ENCODE measurements around the gene CKS2.
"Not testable (repeated sequence)": the region's sequence is repeated elsewhere in the genome, so short reads cannot be mapped to it uniquely, and the experiment has no call there.

Gene CKS2

DNA sequence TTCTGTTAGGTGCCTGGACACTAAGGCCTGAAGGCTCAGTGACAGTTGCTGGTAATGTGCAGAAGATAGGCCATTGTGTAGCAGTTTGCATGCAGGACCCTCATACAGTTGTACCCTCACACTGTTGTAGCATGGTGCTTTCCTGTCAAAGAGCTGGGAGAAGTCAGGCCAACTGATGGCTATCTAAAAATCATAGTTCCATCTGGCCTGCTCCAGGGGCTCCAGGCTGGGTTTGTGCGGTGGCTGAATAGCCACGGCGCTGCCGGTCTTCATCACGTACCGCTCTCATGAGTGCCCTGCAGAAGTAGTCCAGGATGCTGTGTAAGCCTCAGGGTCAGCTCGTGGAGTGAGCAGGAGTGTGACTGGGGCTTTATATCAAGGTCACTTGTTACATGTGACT lies 19.5 kb downstream of the CKS2 start:
- TF ChIP-seq, protein P1, sequence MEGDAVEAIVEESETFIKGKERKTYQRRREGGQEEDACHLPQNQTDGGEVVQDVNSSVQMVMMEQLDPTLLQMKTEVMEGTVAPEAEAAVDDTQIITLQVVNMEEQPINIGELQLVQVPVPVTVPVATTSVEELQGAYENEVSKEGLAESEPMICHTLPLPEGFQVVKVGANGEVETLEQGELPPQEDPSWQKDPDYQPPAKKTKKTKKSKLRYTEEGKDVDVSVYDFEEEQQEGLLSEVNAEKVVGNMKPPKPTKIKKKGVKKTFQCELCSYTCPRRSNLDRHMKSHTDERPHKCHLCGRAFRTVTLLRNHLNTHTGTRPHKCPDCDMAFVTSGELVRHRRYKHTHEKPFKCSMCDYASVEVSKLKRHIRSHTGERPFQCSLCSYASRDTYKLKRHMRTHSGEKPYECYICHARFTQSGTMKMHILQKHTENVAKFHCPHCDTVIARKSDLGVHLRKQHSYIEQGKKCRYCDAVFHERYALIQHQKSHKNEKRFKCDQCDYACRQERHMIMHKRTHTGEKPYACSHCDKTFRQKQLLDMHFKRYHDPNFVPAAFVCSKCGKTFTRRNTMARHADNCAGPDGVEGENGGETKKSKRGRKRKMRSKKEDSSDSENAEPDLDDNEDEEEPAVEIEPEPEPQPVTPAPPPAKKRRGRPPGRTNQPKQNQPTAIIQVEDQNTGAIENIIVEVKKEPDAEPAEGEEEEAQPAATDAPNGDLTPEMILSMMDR (IDR thresholded peaks at IDR 0.05) = no peak
- Histone ChIP-seq H3K36me3 (ENCODE audit: control insufficient read depth, insufficient read depth, low read length) (no peaks in the 10 kb centered on the region), H3K9me3 (ENCODE audit: control insufficient read depth, low read length) (no peaks in the 10 kb centered on the region), H3K27me3 (ENCODE audit: control insufficient read depth, insufficient read depth, low read length) (no peaks in the 10 kb centered on the region), H3K27ac (no peak overlapping the region), H2AFZ (no peak overlapping the region), H3K4me2 (ENCODE audit: low read length) (no peak overlapping the region), H3K9ac (no peak overlapping the region), H3K4me1 (peaks cover 5% of the 10 kb centered on the region), H3K79me2 (no peaks in the 10 kb centered on the region), H3K4me3 (ENCODE audit: low read depth, low read length) (no peak overlapping the region)

DNA sequence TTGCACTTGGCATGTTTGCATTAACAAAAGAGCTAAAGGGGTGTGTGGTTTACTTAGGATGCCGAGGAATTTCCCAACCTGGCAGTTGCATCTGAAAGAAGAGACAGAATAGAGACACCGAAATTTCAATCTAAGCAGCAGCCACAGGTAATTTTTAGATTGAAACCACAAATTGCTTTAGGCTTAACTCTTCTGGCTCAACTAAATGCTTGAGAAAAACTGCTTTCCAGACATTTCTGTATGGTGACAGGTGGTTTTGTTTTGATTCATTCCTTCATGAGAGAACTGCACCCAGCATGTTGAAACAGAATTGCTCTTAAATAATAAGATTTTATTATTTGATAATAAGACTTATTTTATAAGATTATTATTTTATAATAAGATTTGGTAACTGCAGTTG lies 28.8 kb downstream of the CKS2 start:
- TF ChIP-seq, protein P1 (IDR thresholded peaks at IDR 0.05) = no peak
- Histone ChIP-seq H3K79me2 (no peaks in the 10 kb centered on the region), H3K9me3 (ENCODE audit: control insufficient read depth, low read length) (no peaks in the 10 kb centered on the region), H3K36me3 (ENCODE audit: control insufficient read depth, insufficient read depth, low read length) (no peaks in the 10 kb centered on the region), H3K27ac (no peak overlapping the region), H3K27me3 (ENCODE audit: control insufficient read depth, insufficient read depth, low read length) (no peaks in the 10 kb centered on the region), H3K9ac (no peak overlapping the region), H3K4me2 (ENCODE audit: low read length) (no peak overlapping the region), H3K4me3 (ENCODE audit: low read depth, low read length) (no peak overlapping the region), H2AFZ (no peak overlapping the region), H3K4me1 (no peaks in the 10 kb centered on the region)

DNA sequence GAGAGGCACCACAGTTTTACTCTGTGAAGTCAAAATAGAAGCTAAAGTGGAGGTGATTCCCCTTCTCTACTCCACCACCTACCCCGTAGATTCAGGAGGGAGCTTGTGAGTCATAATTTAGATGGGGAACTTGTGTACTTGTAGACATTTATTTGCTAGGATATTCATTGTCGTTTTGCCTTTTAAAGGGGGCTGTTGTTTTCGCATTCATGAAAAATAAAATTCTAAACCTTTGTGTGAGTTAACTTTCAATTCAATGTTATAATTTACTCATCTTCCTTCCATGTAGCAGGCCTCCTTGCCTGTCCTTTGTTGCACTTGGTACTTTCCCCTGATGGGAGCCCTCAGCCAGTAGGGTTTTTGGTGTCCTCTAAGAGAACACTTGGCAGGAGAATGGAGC lies 29.3 kb downstream of the CKS2 start:
- H3K36me3 ChIP-seq (ENCODE audit: control insufficient read depth, insufficient read depth, low read length) = no peaks in the 10 kb centered on the region
- H2AFZ ChIP-seq = no peak overlapping the region
- H3K9ac ChIP-seq = no peak overlapping the region
- TF ChIP-seq, protein P1 (IDR thresholded peaks at IDR 0.05) = no peak
- no peaks in the 10 kb centered on the region for H3K79me2 ChIP-seq
- no peaks in the 10 kb centered on the region for H3K4me1 ChIP-seq
- H3K4me2 ChIP-seq (ENCODE audit: low read length) = no peak overlapping the region
- no peaks in the 10 kb centered on the region for H3K27me3 ChIP-seq (ENCODE audit: control insufficient read depth, insufficient read depth, low read length)
- H3K9me3 ChIP-seq (ENCODE audit: control insufficient read depth, low read length) = no peaks in the 10 kb centered on the region
- H3K27ac ChIP-seq = no peak overlapping the region
- no peak overlapping the region for H3K4me3 ChIP-seq (ENCODE audit: low read depth, low read length)

DNA sequence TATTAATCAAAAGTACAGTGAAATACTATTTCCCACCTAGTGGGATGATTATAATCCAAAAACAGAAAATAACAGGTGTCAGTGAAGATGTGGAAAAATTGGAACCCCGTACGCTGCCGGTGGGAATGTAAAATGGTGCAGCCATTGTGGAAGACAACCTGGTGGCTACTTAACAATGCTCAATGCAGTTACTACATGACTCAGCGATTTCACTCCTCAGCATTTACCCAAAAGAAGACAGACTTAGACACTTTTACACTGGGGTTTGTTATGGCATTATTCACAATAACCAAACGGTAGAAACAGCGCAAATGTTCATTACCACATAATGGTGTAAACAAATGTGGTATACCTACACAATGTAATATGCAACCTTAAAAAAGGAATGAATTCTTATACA lies 31.2 kb downstream of the CKS2 start:
- TF ChIP-seq, protein P1 (IDR thresholded peaks at IDR 0.05) = no peak
- no peak overlapping the region for H3K9ac ChIP-seq
- no peaks in the 10 kb centered on the region for H3K79me2 ChIP-seq
- H3K4me3 ChIP-seq (ENCODE audit: low read depth, low read length) = no peak overlapping the region
- no peak overlapping the region for H3K4me2 ChIP-seq (ENCODE audit: low read length)
- H3K9me3 ChIP-seq (ENCODE audit: control insufficient read depth, low read length) = no peaks in the 10 kb centered on the region
- H3K36me3 ChIP-seq (ENCODE audit: control insufficient read depth, insufficient read depth, low read length) = no peaks in the 10 kb centered on the region
- H2AFZ ChIP-seq = no peak overlapping the region
- no peak overlapping the region for H3K27ac ChIP-seq
- H3K27me3 ChIP-seq (ENCODE audit: control insufficient read depth, insufficient read depth, low read length) = no peaks in the 10 kb centered on the region
- no peaks in the 10 kb centered on the region for H3K4me1 ChIP-seq

DNA sequence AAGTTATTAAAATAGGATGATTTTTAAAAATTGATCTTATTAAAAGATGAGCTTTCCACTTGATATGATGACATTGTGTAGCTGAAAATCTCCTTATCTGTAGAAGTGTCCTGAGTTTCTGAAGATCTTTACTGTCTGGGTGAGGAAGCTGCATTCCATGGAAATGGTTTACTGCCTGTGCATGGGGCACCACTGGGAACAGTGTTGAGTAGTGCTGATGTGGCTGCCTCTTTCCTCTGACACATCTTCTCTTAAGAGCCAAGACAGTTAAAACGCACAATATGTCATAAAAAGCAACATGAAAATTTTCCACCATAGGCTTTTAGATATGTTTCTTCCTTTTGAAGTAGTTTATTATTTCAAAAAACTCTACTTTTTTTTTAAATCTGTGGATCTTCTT lies 32.0 kb downstream of the CKS2 start:
- Histone ChIP-seq H3K36me3 (ENCODE audit: control insufficient read depth, insufficient read depth, low read length) (no peaks in the 10 kb centered on the region), H3K9me3 (ENCODE audit: control insufficient read depth, low read length) (no peaks in the 10 kb centered on the region), H2AFZ (no peak overlapping the region), H3K4me2 (ENCODE audit: low read length) (no peak overlapping the region), H3K27ac (no peak overlapping the region), H3K79me2 (no peaks in the 10 kb centered on the region), H3K4me1 (no peaks in the 10 kb centered on the region), H3K27me3 (ENCODE audit: control insufficient read depth, insufficient read depth, low read length) (no peaks in the 10 kb centered on the region), H3K4me3 (ENCODE audit: low read depth, low read length) (no peak overlapping the region), H3K9ac (no peak overlapping the region)
- TF ChIP-seq, protein P1 (IDR thresholded peaks at IDR 0.05) = no peak

DNA sequence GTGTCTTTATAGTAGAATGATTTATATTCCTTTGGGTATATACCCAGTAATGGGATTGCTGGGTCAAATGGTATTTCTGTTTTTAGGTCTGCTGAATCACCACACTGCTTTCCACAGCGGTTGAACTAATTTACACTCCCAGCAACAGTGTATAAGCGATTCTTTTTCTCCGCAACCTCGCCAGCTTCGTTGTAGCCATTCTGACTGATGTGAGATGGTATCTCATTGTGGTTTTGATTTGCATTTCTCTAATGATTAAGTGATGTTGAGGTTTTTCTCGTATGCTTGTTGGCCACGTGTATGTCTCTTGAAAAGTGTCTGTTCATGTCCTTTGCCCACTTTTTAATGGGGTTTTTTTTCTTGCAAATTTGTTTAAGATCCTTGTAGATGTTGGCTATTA lies 32.8 kb downstream of the CKS2 start:
- not testable (repeated sequence) for H3K9ac ChIP-seq; H3K4me2 ChIP-seq (ENCODE audit: low read length); H3K36me3 ChIP-seq (ENCODE audit: control insufficient read depth, insufficient read depth, low read length); H3K27ac ChIP-seq; H3K4me1 ChIP-seq; H3K79me2 ChIP-seq; H3K4me3 ChIP-seq (ENCODE audit: low read depth, low read length); H3K9me3 ChIP-seq (ENCODE audit: control insufficient read depth, low read length); H2AFZ ChIP-seq; H3K27me3 ChIP-seq (ENCODE audit: control insufficient read depth, insufficient read depth, low read length)
